Measurements from ENCODE around the gene MAGEH1. TPM values are rescaled to one million over a fixed set of nuclear protein-coding genes. Genes with fewer than 3 reads are reported as not detected.

Gene MAGEH1, protein sequence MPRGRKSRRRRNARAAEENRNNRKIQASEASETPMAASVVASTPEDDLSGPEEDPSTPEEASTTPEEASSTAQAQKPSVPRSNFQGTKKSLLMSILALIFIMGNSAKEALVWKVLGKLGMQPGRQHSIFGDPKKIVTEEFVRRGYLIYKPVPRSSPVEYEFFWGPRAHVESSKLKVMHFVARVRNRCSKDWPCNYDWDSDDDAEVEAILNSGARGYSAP
- 3.8 and 6.0 TPM in 2 replicates for total RNA-seq

DNA sequence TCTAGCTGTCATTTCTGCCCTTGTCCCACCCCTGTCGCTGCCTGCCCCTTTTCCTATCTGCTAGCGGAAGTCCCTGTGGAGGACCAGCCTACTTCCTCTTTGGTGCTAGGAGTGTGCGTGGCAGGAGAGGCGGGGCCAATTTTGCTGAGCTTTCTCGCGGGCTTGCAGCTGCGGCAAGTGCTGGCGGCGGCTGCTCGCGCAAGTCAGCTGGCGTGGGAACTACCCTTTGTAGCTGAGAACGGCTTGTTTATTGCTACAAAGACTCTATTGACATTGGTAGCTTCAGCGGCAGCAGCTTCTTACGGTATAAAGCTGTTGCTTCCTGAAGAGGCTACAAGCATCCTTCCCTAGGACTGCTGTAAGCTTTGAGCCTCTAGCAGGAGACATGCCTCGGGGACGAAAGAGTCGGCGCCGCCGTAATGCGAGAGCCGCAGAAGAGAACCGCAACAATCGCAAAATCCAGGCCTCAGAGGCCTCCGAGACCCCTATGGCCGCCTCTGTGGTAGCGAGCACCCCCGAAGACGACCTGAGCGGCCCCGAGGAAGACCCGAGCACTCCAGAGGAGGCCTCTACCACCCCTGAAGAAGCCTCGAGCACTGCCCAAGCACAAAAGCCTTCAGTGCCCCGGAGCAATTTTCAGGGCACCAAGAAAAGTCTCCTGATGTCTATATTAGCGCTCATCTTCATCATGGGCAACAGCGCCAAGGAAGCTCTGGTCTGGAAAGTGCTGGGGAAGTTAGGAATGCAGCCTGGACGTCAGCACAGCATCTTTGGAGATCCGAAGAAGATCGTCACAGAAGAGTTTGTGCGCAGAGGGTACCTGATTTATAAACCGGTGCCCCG lies at the start of gene MAGEH1:
Gene MAGEH1, plus strand, starts transcription at position 138 of the 843 bp plus-strand sequence. Its CDS starts 248 bp downstream, at position 386.

DNA sequence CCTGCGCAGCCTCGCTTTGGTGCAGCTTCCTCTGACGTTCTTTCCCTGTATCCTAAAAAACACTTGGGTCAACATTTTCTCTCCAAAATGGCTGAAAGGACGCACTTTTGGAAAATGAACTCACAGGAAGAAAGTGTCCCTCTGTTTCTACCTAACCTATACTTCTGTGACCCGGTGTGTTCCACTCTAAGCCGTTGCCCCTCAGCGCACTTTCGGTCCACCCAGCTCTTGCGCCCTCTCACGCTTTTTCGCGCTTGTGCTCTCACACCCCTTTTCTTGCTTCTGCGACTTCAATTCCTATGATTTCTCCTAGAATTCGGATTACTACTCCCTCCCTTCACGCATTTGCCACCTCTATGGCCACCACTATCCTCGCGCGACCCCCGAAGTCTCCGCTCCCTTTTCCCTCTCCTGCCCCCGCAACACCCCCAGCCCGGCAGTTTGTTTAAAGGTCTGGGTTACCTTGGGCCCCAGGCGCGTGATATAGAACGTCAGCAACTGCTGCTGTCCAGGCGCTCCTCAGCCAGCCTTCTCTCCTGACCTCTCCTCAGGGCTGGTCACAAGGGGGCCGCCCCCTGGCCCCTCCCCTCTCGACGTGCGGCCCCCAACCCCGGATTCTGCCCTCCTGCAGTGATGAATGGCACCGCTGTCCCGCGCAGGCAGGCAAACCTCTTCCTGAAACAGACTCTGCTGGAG lies 37.5 kb downstream of the MAGEH1 start, which contains the start of gene USP51:
Gene USP51, minus strand, starts transcription at position 535 of the 696 bp plus-strand sequence. CDS start 909 bp downstream, outside the sequence.

Other genes starting within 250 kb of the MAGEH1 start
- not detected in 2 replicates for gene PAGE5, start 231.8 kb upstream of the MAGEH1 start, total RNA-seq
- gene PAGE3, start 187.2 kb upstream of the MAGEH1 start, total RNA-seq, result not detected in 2 replicates
- gene USP51, start 37.7 kb downstream of the MAGEH1 start, total RNA-seq, result 0.38 and 0.39 TPM in 2 replicates
- not detected in 2 replicates for gene FOXR2, start 171.3 kb downstream of the MAGEH1 start, total RNA-seq